Kidney (tissue), 14 donors: ENCODE measurements around the gene ZCCHC8. TPM values are rescaled to one million over a fixed set of nuclear protein-coding genes. Genes with fewer than 3 reads are reported as not detected.

Source experiments
- DNase-seq, 5 donors: peaks; one replicate each; pipeline ENCODE4 v3.0.0-alpha.2; 2013 to 2020
- FAIRE-seq: peaks from 2 replicates; lab custom pipeline; 2012; peaks lifted over from hg19 to GRCh38; lab: Jason Lieb, UNC
- H3K27ac ChIP-seq, 2 donors: one replicate each; pipeline ENCODE4 v1.7.0; 2013; ENCODE audit warnings: low read depth in 2 of 2, low read length in 2 of 2, inconsistent platforms in 1 of 2
- H3K27me3 ChIP-seq: one replicate; pipeline ENCODE4 v1.7.1; 2013; ENCODE audit warnings: low read length, inconsistent platforms; ENCODE audit not compliant: control insufficient read depth, insufficient read depth
- H3K36me3 ChIP-seq, 3 donors: one replicate each; pipeline versions ENCODE4 v1.7.0 to v1.7.1; 2013; ENCODE audit warnings: low read length in 3 of 3, control low read depth in 1 of 3, inconsistent platforms in 1 of 3; ENCODE audit not compliant: insufficient read depth in 3 of 3, control insufficient read depth in 2 of 3
- H3K4me1 ChIP-seq, 3 donors: one replicate each; pipeline versions ENCODE4 v1.7.0 to v1.7.1; 2013; ENCODE audit warnings: low read length in 3 of 3, inconsistent platforms in 1 of 3, low read depth in 1 of 3; ENCODE audit not compliant: control insufficient read depth in 2 of 3, insufficient read depth in 2 of 3
- H3K4me3 ChIP-seq, 3 donors: one replicate each; pipeline versions ENCODE4 v1.7.0 to v1.8.1; 2013; ENCODE audit warnings: low read length in 3 of 3, control low read depth in 1 of 3, inconsistent platforms in 1 of 3
- H3K9ac ChIP-seq, 3 donors: one replicate each; pipeline versions ENCODE4 v1.7.0 to v1.7.1; 2013; ENCODE audit warnings: low read length in 3 of 3, control low read depth in 1 of 3, inconsistent platforms in 1 of 3
- H3K9me3 ChIP-seq, 3 donors: one replicate each; pipeline versions ENCODE4 v1.7.0 to v1.7.1; 2013; ENCODE audit warnings: low read length in 3 of 3, control low read depth in 1 of 3, inconsistent platforms in 1 of 3; ENCODE audit not compliant: control insufficient read depth in 2 of 3, insufficient read depth in 1 of 3
- intact Hi-C: fragments of 100-400 bp; cut with DNase I; formaldehyde crosslinking; loops from one replicate; pipeline ENCODE4 v1.11.1; 2022
- polyA plus RNA-seq: library from polyadenylated mRNA; stranded (reverse); fragments of 350-450 nt; fragmentation: Illumina TruSeq; extraction: RNeasy Lipid Tissue Mini Kit (QIAGEN cat#74804); gene quantifications from one replicate; pipeline ENCODE4 v1.2.3, GENCODE V29; 2014; ENCODE audit warnings: low read depth, low replicate concordance; ENCODE audit not compliant: insufficient read depth
- total RNA-seq: library from RNA; stranded (reverse); fragmentation: NEBNext Ultra II Directional; extraction: Animal tissue kit (Norgen Biotek cat#: 25700); gene quantifications from one replicate; pipeline ENCODE4 v1.2.1, GENCODE V29; 2021
- TF ChIP-seq, protein P1 (sequence below): IDR thresholded peaks from 3 replicates; pipeline ENCODE4 v1.5.1; 2012; ENCODE audit warnings: mild to moderate bottlenecking, moderate library complexity, borderline replicate concordance; ENCODE audit not compliant: insufficient read depth; ENCODE audit errors: extremely low read depth
- donor health status: control.
- donor health status: control.
- donor health status: control.
- donor health status: control.
- donor health status: control.
- donor health status: DM: yes; HTN: yes; CAD: no.
- donor health status: Normal renal cell carcinoma (clear cell type).

The ZCCHC8 gene
- total and polyA plus RNA-seq, 2 donors from 2014 or later: 10.9 to 25.8 TPM

DNA sequence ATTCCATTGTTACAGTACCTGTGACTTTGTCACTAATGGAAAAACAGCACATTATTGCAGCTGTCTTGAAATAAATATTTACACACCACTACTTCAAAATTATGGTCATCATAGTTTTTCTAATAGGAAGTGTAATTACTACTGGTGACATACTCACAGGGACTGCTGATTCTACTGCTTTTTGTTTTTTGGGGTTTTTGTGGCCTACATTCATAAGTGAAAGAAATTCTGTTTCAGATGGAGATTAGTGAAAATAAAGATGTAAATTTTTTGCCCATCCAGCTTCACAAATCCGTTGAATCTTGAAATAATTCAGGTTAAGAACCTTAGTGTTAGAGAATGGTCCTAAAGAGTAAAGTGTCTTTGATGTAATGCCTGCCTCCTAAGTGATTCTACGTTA is 43.8 kb upstream of the ZCCHC8 start:
- no peak overlapping the region for H3K9ac ChIP-seq
- no peaks in the 10 kb centered on the region for H3K9me3 ChIP-seq
- H3K4me3 ChIP-seq: no peak overlapping the region
- DNase-seq: no peak
- FAIRE-seq: no peak
- TF ChIP-seq, protein P1, sequence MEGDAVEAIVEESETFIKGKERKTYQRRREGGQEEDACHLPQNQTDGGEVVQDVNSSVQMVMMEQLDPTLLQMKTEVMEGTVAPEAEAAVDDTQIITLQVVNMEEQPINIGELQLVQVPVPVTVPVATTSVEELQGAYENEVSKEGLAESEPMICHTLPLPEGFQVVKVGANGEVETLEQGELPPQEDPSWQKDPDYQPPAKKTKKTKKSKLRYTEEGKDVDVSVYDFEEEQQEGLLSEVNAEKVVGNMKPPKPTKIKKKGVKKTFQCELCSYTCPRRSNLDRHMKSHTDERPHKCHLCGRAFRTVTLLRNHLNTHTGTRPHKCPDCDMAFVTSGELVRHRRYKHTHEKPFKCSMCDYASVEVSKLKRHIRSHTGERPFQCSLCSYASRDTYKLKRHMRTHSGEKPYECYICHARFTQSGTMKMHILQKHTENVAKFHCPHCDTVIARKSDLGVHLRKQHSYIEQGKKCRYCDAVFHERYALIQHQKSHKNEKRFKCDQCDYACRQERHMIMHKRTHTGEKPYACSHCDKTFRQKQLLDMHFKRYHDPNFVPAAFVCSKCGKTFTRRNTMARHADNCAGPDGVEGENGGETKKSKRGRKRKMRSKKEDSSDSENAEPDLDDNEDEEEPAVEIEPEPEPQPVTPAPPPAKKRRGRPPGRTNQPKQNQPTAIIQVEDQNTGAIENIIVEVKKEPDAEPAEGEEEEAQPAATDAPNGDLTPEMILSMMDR: no peak
- H3K27me3 ChIP-seq: no peaks in the 10 kb centered on the region
- no peaks in the 10 kb centered on the region for H3K4me1 ChIP-seq
- H3K36me3 ChIP-seq: no peaks in the 10 kb centered on the region
- intact Hi-C loops: no loop called here
- no peak overlapping the region for H3K27ac ChIP-seq

DNA sequence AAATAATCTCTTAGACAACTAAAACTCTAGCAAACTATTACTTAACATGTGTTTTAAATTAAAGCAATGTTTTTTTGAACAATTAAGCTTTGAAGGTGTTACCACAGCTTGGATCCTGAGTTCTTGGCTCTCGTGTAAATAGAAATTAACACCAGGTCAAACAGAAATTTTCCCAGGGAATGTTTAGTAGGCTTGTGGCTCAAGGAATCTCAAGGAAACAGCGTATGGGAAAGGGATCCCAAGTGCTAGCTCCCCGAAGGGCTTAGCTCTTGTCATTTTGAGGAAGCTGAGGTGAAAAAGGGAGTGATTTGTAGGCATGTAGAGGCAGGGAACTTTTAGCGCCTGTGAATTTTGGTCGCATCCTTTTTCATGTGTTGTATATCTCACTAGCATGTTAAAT is 37.8 kb upstream of the ZCCHC8 start:
- Histone ChIP-seq H3K36me3 (peaks cover 0 to 2% (median 0%) of the 10 kb centered on the region in 3 donors), H3K27ac (no peak overlapping the region), H3K27me3 (no peaks in the 10 kb centered on the region), H3K4me1 (no peaks in the 10 kb centered on the region), H3K9me3 (no peaks in the 10 kb centered on the region), H3K9ac (no peak overlapping the region), H3K4me3 (no peak overlapping the region)
- DNase-seq (no peak), FAIRE-seq (no peak)
- TF ChIP-seq, protein P1: no peak
- intact Hi-C loops: no loop called here

DNA sequence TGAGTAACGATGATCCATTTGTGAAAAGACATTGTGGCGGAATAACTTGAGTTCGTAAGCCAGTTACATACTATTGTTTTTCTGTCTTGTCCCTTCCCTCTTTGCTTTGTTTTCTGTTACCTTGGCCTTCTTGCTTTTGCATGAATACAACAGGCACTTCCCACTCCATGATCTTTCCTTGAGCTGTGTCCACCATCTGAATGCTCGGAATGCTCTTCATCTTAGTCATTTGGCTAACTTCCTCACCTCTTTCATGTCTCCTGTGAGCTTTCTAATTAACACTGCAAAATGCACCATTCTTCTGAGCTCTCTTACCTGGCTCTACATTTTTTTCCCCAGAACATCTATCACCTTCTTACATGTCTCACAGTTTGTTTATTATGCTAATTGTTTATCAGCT is 36.3 kb upstream of the ZCCHC8 start:
- FAIRE-seq (no peak), DNase-seq (no peak)
- Histone ChIP-seq H3K4me1 (no peaks in the 10 kb centered on the region), H3K27me3 (no peaks in the 10 kb centered on the region), H3K9me3 (no peaks in the 10 kb centered on the region), H3K36me3 (peaks cover 0 to 4% (median 0%) of the 10 kb centered on the region in 3 donors), H3K9ac (no peak overlapping the region), H3K27ac (no peak overlapping the region), H3K4me3 (no peak overlapping the region)
- intact Hi-C loops: no loop called here
- TF ChIP-seq, protein P1: no peak

DNA sequence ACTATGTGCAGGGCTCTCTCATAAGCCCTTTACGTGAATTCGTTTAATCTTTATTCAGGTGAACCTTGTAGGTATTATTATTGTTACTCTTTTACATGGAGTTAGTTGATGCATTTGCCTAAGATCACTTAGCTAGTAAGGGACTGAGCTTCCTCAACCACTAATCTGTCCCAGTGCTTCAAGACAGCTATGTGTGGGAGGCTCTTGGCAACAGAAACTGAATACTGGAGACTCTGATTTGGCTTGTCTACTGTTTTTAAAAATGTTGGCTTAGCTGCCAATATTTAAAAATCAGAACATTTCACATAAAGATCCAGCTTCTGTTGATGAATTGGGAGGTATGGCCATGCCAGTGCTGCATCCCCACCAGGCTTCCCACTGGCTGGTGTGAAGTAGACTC is 33.1 kb upstream of the ZCCHC8 start:
- no peaks in the 10 kb centered on the region for H3K9me3 ChIP-seq
- no peaks in the 10 kb centered on the region for H3K4me1 ChIP-seq
- TF ChIP-seq, protein P1: no peak
- H3K9ac ChIP-seq: no peak overlapping the region
- no peak overlapping the region for H3K27ac ChIP-seq
- FAIRE-seq (no peak), DNase-seq (no peak)
- no peak overlapping the region for H3K4me3 ChIP-seq
- H3K27me3 ChIP-seq: no peaks in the 10 kb centered on the region
- peaks cover 0 to 4% (median 0%) of the 10 kb centered on the region in 3 donors for H3K36me3 ChIP-seq
- intact Hi-C loops: no loop called here
